H1 (cell line): ENCODE results near the gene TSGA10IP. TPM values are rescaled to one million over a fixed set of nuclear protein-coding genes. Genes with fewer than 3 reads are reported as not detected.

Source experiments
- CTCF ChIA-PET: fragments of 300-600 bp; sonication (Branson Sonifier 250); formaldehyde crosslinking; loops from one replicate; lab custom pipeline; 2021; ENCODE audit not compliant: partially characterized antibody; lab: Charles Lee
- POLR2A ChIA-PET: fragments of 300-600 bp; sonication (Branson Sonifier 250); formaldehyde crosslinking; loops from one replicate; lab custom pipeline; 2021; ENCODE audit warnings: inconsistent platforms; ENCODE audit not compliant: partially characterized antibody; lab: Charles Lee
- DNase-seq, 2 experiments: peaks; one replicate each; pipeline versions ENCODE4 v3.0.0 to v3.0.0-alpha.2; 2010 to 2022; ENCODE audit warnings: low spot score in 2 of 2, low read depth in 1 of 2, mixed read lengths in 1 of 2
- FAIRE-seq: peaks from 2 replicates; lab custom pipeline; 2011; peaks lifted over from hg19 to GRCh38; lab: Jason Lieb, UNC
- H2AFZ ChIP-seq: 2 replicates; pipeline ENCODE4 v1.8.1; 2012; ENCODE audit warnings: low read length, inconsistent platforms
- H2AK5ac ChIP-seq: 2 replicates; pipeline ENCODE4 v1.6.1; 2013; ENCODE audit warnings: low read depth, low read length
- H2BK120ac ChIP-seq: replicated peaks from 2 replicates; pipeline ENCODE3; 2013; ENCODE audit warnings: low read depth, low read length, inconsistent platforms
- H2BK12ac ChIP-seq: 2 replicates; pipeline ENCODE4 v1.6.1; 2013; ENCODE audit warnings: low read depth, low read length
- H2BK15ac ChIP-seq: 2 replicates; pipeline ENCODE4 v1.6.1; 2013; ENCODE audit warnings: low read length
- H2BK20ac ChIP-seq: 2 replicates; pipeline ENCODE4 v1.6.1; 2013; ENCODE audit warnings: low read length
- H2BK5ac ChIP-seq: 2 replicates; pipeline ENCODE4 v1.6.1; 2013; ENCODE audit warnings: low read depth, low read length
- H3K14ac ChIP-seq: 2 replicates; pipeline ENCODE4 v1.6.1; 2013; ENCODE audit warnings: inconsistent platforms; ENCODE audit not compliant: insufficient read length
- H3K18ac ChIP-seq: 2 replicates; pipeline ENCODE4 v1.6.1; 2013; ENCODE audit warnings: low read length; ENCODE audit errors: extremely low read depth
- H3K23ac ChIP-seq: 2 replicates; pipeline ENCODE4 v1.6.1; 2013; ENCODE audit warnings: inconsistent platforms; ENCODE audit not compliant: insufficient read length
- H3K23me2 ChIP-seq: 2 replicates; pipeline ENCODE4 v1.6.1; 2013; ENCODE audit warnings: low read depth, low read length
- H3K27ac ChIP-seq: 2 replicates; pipeline ENCODE4 v1.6.1; 2011; ENCODE audit warnings: low read depth, low read length, inconsistent platforms
- H3K27me3 ChIP-seq, 4 experiments: replicated peaks in 1 of 4; 1 replicate in 1 of 4; 2 replicates in 3 of 4; pipeline versions ENCODE4 v1.6.1 to v1.8.1; 2011 to 2013; ENCODE audit warnings: low read length in 3 of 4, mild to moderate bottlenecking in 3 of 4, inconsistent platforms in 2 of 4, mixed read lengths in 2 of 4, moderate library complexity in 1 of 4; ENCODE audit not compliant: control insufficient read depth in 3 of 4, insufficient read depth in 3 of 4; ENCODE audit errors: extremely low read depth in 1 of 4
- H3K36me3 ChIP-seq, 4 experiments: 2 replicates each; pipeline versions ENCODE4 v1.6.1 to v1.8.1; 2011 to 2013; ENCODE audit warnings: mild to moderate bottlenecking in 4 of 4, low read length in 3 of 4, moderate library complexity in 2 of 4, control low read depth in 1 of 4, inconsistent platforms in 1 of 4; ENCODE audit not compliant: insufficient read depth in 4 of 4, control insufficient read depth in 2 of 4
- H3K4ac ChIP-seq: replicated peaks from 2 replicates; pipeline ENCODE3; 2013; ENCODE audit warnings: low read length, low read depth, mixed read lengths, inconsistent platforms; ENCODE audit not compliant: insufficient read length
- H3K4me1 ChIP-seq, 4 experiments: replicated peaks in 1 of 4; 1 replicate in 1 of 4; 2 replicates in 3 of 4; pipeline versions ENCODE4 v1.6.1 to v1.8.1; 2011 to 2013; ENCODE audit warnings: low read length in 3 of 4, inconsistent platforms in 2 of 4, mixed read lengths in 1 of 4; ENCODE audit not compliant: insufficient read depth in 4 of 4, control insufficient read depth in 3 of 4
- H3K4me2 ChIP-seq, 2 experiments: 2 replicates each; pipeline versions ENCODE4 v1.6.1 to v1.8.1; 2011 to 2013; ENCODE audit warnings: low read depth in 2 of 2, low read length in 2 of 2, control low read depth in 1 of 2, inconsistent platforms in 1 of 2, mild to moderate bottlenecking in 1 of 2; ENCODE audit not compliant: insufficient read depth in 1 of 2
- H3K4me3 ChIP-seq, 4 experiments: fragments of 200-600, 300-600 bp in 1 of 4; sonication (generic), shearing (Covaris generic), sonication (Bioruptor Twin) in 1 of 4; 2 replicates each; pipeline versions ENCODE4 v1.5.1 to v1.8.1; 2011 to 2016; ENCODE audit warnings: low read length in 4 of 4, low read depth in 3 of 4, control low read depth in 2 of 4, inconsistent platforms in 2 of 4, mild to moderate bottlenecking in 2 of 4, mixed read lengths in 1 of 4, moderate library complexity in 1 of 4; ENCODE audit not compliant: insufficient read depth in 2 of 4; ENCODE audit errors: extremely low read depth in 1 of 4
- H3K56ac ChIP-seq: replicated peaks from 2 replicates; pipeline ENCODE3; 2013; ENCODE audit warnings: low read depth, mild to moderate bottlenecking, mixed read lengths, low read length, inconsistent platforms; ENCODE audit not compliant: insufficient read length
- H3K79me1 ChIP-seq: 2 replicates; pipeline ENCODE4 v1.6.1; 2013; ENCODE audit warnings: low read depth, low read length, control low read depth
- H3K79me2 ChIP-seq, 2 experiments: 2 replicates each; pipeline versions ENCODE4 v1.6.1 to v1.8.1; 2012 to 2013; ENCODE audit warnings: low read length in 2 of 2, mild to moderate bottlenecking in 2 of 2, inconsistent platforms in 1 of 2; ENCODE audit not compliant: insufficient read depth in 2 of 2, control insufficient read depth in 1 of 2
- H3K9ac ChIP-seq, 4 experiments: replicated peaks in 1 of 4; 1 replicate in 1 of 4; 2 replicates in 3 of 4; pipeline versions ENCODE4 v1.6.1 to v1.8.1; 2011 to 2013; ENCODE audit warnings: low read depth in 3 of 4, low read length in 3 of 4, control low read depth in 2 of 4, mild to moderate bottlenecking in 2 of 4, moderate library complexity in 2 of 4, inconsistent platforms in 1 of 4; ENCODE audit errors: extremely low read depth in 1 of 4
- H3K9me3 ChIP-seq, 2 experiments: 2 replicates each; pipeline versions ENCODE4 v1.6.1 to v1.8.1; 2012 to 2013; ENCODE audit warnings: mild to moderate bottlenecking in 2 of 2, moderate library complexity in 2 of 2, control low read depth in 1 of 2, inconsistent platforms in 1 of 2, low read depth in 1 of 2, low read length in 1 of 2, mixed read lengths in 1 of 2; ENCODE audit not compliant: insufficient read depth in 2 of 2
- H4K20me1 ChIP-seq, 2 experiments: replicated peaks in 1 of 2; 2 replicates each; pipeline versions ENCODE3 to v1.8.1; 2011 to 2013; ENCODE audit warnings: inconsistent platforms in 2 of 2, low read length in 2 of 2, mild to moderate bottlenecking in 1 of 2; ENCODE audit not compliant: insufficient read depth in 2 of 2, control insufficient read depth in 1 of 2
- H4K5ac ChIP-seq: 2 replicates; pipeline ENCODE4 v1.6.1; 2013; ENCODE audit warnings: low read length, low read depth, mixed read lengths, inconsistent platforms; ENCODE audit not compliant: insufficient read length
- H4K8ac ChIP-seq: 2 replicates; pipeline ENCODE4 v1.8.0; 2013; ENCODE audit warnings: mild to moderate bottlenecking, moderate library complexity, low read length, inconsistent platforms; ENCODE audit not compliant: insufficient read depth; ENCODE audit errors: extremely low read depth
- H4K91ac ChIP-seq: replicated peaks from 2 replicates; pipeline ENCODE3; 2013; ENCODE audit warnings: low read length, mixed read lengths, inconsistent platforms; ENCODE audit not compliant: insufficient read length
- BACH1 ChIP-seq: IDR thresholded peaks from 2 replicates; pipeline ENCODE4 v1.6.1; 2012; ENCODE audit warnings: low read length, improper control_type of control experiment
- CHD2 ChIP-seq: IDR thresholded peaks from 2 replicates; pipeline ENCODE4 v1.6.1; 2012; ENCODE audit warnings: low read length, improper control_type of control experiment
- HDAC2 ChIP-seq, 2 experiments: fragments of 300-600 bp in 1 of 2; sonication (generic) in 1 of 2; IDR thresholded peaks; 2 replicates each; pipeline ENCODE4 v1.6.1; 2011 to 2012; ENCODE audit warnings: low read depth in 2 of 2, low read length in 2 of 2, mild to moderate bottlenecking in 2 of 2, moderate library complexity in 2 of 2, borderline replicate concordance in 1 of 2, inconsistent platforms in 1 of 2
- RAD21 ChIP-seq, 2 experiments: IDR thresholded peaks in 1 of 2; conservative IDR thresholded peaks in 1 of 2; 2 replicates each; pipeline ENCODE4 v1.6.1; 2011; ENCODE audit warnings: low read depth in 2 of 2, low read length in 2 of 2, improper control_type of control experiment in 1 of 2, inconsistent platforms in 1 of 2, mild to moderate bottlenecking in 1 of 2, moderate library complexity in 1 of 2
- RFX5 ChIP-seq: IDR thresholded peaks from 2 replicates; pipeline ENCODE4 v1.6.1; 2011; ENCODE audit warnings: low read depth, low read length, improper control_type of control experiment, borderline replicate concordance
- WGBS, 2 experiments: shearing (Covaris generic) in 1 of 2; methylation state at CpG; one replicate each; pipeline versions ENCODE4 v1.1.6 to v1.1.7; 2013 to 2015; ENCODE audit warnings: low lambda C conversion rate in 2 of 2, mixed read lengths in 2 of 2, inconsistent platforms in 1 of 2, low coverage in 1 of 2, missing lambda C conversion rate in 1 of 2; ENCODE audit not compliant: insufficient replicate concordance in 2 of 2, insufficient coverage in 1 of 2, insufficient read length in 1 of 2; ENCODE audit errors: extremely low coverage in 1 of 2, missing lambda C conversion rate in 1 of 2; 5-methylcytosine and 5-hydroxymethylcytosine counted together
- polyA plus RNA-seq, 7 experiments: library from polyadenylated mRNA; depleted of rRNA in 3 of 7; stranded (reverse) in 5 of 7; unstranded in 2 of 7; fragments of >200 nt in 5 of 7; fragments of 200-250 nt in 2 of 7; gene quantifications; 1 replicate in 5 of 7; 2 replicates in 1 of 7; 4 replicates in 1 of 7; pipeline versions ENCODE4 v1.2.1 to v1.2.3, GENCODE V29; 2011 to 2013; ENCODE audit warnings: missing spikeins in 2 of 7, mixed read lengths in 2 of 7
- total RNA-seq: library from RNA; stranded (reverse); fragmentation: NEBNext Ultra II Directional; extraction: Animal tissue kit (Norgen Biotek cat#: 25700); gene quantifications from 2 replicates; pipeline ENCODE4 v1.2.1, GENCODE V29; 2021
- TF ChIP-seq, protein P1 (sequence below), 3 experiments: IDR thresholded peaks; 1 replicate in 2 of 3; 2 replicates in 1 of 3; pipeline versions ENCODE4 v1.5.1 to v1.6.1; 2011; ENCODE audit warnings: low read length in 3 of 3, mild to moderate bottlenecking in 3 of 3, inconsistent platforms in 2 of 3, low read depth in 1 of 3, moderate library complexity in 1 of 3; ENCODE audit not compliant: insufficient read depth in 1 of 3; ENCODE audit errors: control extremely low read depth in 1 of 3

TSGA10IP gene
- total and polyA plus RNA-seq, 2 of the 8 experiments (the other 6 are each of a cell fraction or from before 2014, with no cell fraction given), result 1.9 to 6.0 TPM

- Histone ChIP-seq H3K27ac (no peak overlapping the region), H4K91ac (peak overlapping the region; percentile 80), H3K4me2 (peak overlapping the region in 1 of 2 experiments; percentile 25; a peak in 1 of 4 replicates), H4K8ac (peak overlapping the region; percentile 20; the same call in 1 of the 2 replicates), H3K23ac (no peak overlapping the region), H4K5ac (no peak overlapping the region), H3K18ac (no peak overlapping the region; the same call in 1 of the 2 replicates)
- WGBS, 2 experiments, result 86% methylated on average over 13 of the region's 13 CpGs; no CpG with 5 or more reads in 1 of the 2 experiments
- no peak for TF ChIP-seq HDAC2 (IDR thresholded peaks at IDR 0.05; ENCODE audit: borderline replicate concordance in 1 of 2, low read depth in 2 of 2, low read length in 2 of 2)
- TF ChIP-seq BACH1, result no peak
- TF ChIP-seq RAD21 (IDR thresholded peaks at IDR 0.05 in 1 of 2, conservative IDR thresholded peaks at IDR 0.05 in 1 of 2; ENCODE audit: low read depth in 2 of 2, low read length in 2 of 2), result no peak; a peak in 1 of 4 replicates
- no peak for TF ChIP-seq CHD2
- TF ChIP-seq RFX5, result no peak
- TF ChIP-seq, protein P1, sequence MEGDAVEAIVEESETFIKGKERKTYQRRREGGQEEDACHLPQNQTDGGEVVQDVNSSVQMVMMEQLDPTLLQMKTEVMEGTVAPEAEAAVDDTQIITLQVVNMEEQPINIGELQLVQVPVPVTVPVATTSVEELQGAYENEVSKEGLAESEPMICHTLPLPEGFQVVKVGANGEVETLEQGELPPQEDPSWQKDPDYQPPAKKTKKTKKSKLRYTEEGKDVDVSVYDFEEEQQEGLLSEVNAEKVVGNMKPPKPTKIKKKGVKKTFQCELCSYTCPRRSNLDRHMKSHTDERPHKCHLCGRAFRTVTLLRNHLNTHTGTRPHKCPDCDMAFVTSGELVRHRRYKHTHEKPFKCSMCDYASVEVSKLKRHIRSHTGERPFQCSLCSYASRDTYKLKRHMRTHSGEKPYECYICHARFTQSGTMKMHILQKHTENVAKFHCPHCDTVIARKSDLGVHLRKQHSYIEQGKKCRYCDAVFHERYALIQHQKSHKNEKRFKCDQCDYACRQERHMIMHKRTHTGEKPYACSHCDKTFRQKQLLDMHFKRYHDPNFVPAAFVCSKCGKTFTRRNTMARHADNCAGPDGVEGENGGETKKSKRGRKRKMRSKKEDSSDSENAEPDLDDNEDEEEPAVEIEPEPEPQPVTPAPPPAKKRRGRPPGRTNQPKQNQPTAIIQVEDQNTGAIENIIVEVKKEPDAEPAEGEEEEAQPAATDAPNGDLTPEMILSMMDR (IDR thresholded peaks at IDR 0.05; ENCODE audit: control extremely low read depth in 1 of 3, insufficient read depth in 1 of 3, low read depth in 1 of 3, low read length in 3 of 3), result peak in 1 of 3 experiments; percentile 28; a peak in 1 of 4 replicates
- TF ChIP-seq, all 59 proteins: peak for 1
- H2BK12ac ChIP-seq, result no peak overlapping the region
- POLR2A ChIA-PET, result interaction anchor here (1.0 to 2.7 kb wide), 14 partner anchors 9 to 84 kb away, joined by 3 to 12 read pairs (median 5); partner anchors contain the start of genes C11orf68, CCDC85B, CFL1 and FIBP
- CTCF ChIA-PET, result interaction anchor here (0.5 to 2.9 kb wide), 26 partner anchors 9 to 190 kb away, joined by 3 to 19 read pairs (median 6); partner anchors contain the start of genes CCDC85B and FIBP
- H2BK120ac ChIP-seq, result no peak overlapping the region
- no peaks in the 10 kb centered on the region for H3K79me2 ChIP-seq
- H2BK15ac ChIP-seq, result no peak overlapping the region
- 0 out of 2 replicates have a peak overlapping the region, but pooled peaks have one; percentile 40 for H2AK5ac ChIP-seq
- DNase-seq (no peak), FAIRE-seq (no peak)
- no peaks in the 10 kb centered on the region for H3K9me3 ChIP-seq
- no peaks in the 10 kb centered on the region for H3K79me1 ChIP-seq
- no peak overlapping the region for H3K4me3 ChIP-seq
- no peaks in the 10 kb centered on the region for H3K36me3 ChIP-seq
- no peak overlapping the region; a peak in 1 of 7 replicates for H3K9ac ChIP-seq
- no peaks in the 10 kb centered on the region for H3K23me2 ChIP-seq
- H3K4ac ChIP-seq, result no peak overlapping the region
- H2AFZ ChIP-seq, result no peak overlapping the region
- no peaks in the 10 kb centered on the region for H4K20me1 ChIP-seq
- no peak overlapping the region for H3K14ac ChIP-seq
- peaks cover 0 to 8% (median 5%) of the 10 kb centered on the region in 4 experiments; a peak in 5 of 7 replicates for H3K4me1 ChIP-seq
- H2BK5ac ChIP-seq, result no peak overlapping the region
- no peak overlapping the region for H3K56ac ChIP-seq
- no peak overlapping the region for H2BK20ac ChIP-seq
- H3K27me3 ChIP-seq, result no peaks in the 10 kb centered on the region
Measured at GRCh38 chr11:65931773-65932557, 13.3 kb upstream of the TSGA10IP start.
